ENCODE data around the gene SMARCA1. TPM values are rescaled to one million over a fixed set of nuclear protein-coding genes. Genes with fewer than 3 reads are reported as not detected.

The SMARCA1 gene
- total RNA-seq, 1 donor from 2014 or later = 21.5 TPM

- Histone ChIP-seq H3K9me3 (no peaks in the 10 kb centered on the region), H3K27ac (no peak overlapping the region), H3K27me3 (no peaks in the 10 kb centered on the region), H3K4me3 (no peak overlapping the region), H3K4me1 (no peaks in the 10 kb centered on the region), H3K36me3 (no peaks in the 10 kb centered on the region)
- no peak for DNase-seq (ENCODE audit: low spot score in 2 of 2)
- no peak for TF ChIP-seq CTCF (IDR thresholded peaks at IDR 0.05)
- intact Hi-C loops (cut with DNase I) = no loop called here
Observed at GRCh38 chrX:129404670-129405008, 118.7 kb downstream of the SMARCA1 start.

- Histone ChIP-seq H3K27ac (no peak overlapping the region), H3K4me3 (no peak overlapping the region), H3K27me3 (no peaks in the 10 kb centered on the region), H3K9me3 (no peaks in the 10 kb centered on the region), H3K36me3 (no peaks in the 10 kb centered on the region), H3K4me1 (no peaks in the 10 kb centered on the region)
- no peak for TF ChIP-seq CTCF (IDR thresholded peaks at IDR 0.05)
- intact Hi-C loops (cut with DNase I) = no loop called here
- no peak for DNase-seq (ENCODE audit: low spot score in 2 of 2)
Observed at GRCh38 chrX:129403974-129404669, 119.2 kb downstream of the SMARCA1 start.

Other genes with a start within 250 kb of the SMARCA1 start
- gene OCRL, start 16.8 kb upstream of the SMARCA1 start, total RNA-seq = 22.4 TPM
- 2.2 TPM for gene APLN, start 131.5 kb upstream of the SMARCA1 start, total RNA-seq
- 7.7 TPM for gene XPNPEP2, start 215.5 kb upstream of the SMARCA1 start, total RNA-seq